Cardiac fibroblast (primary cell): ENCODE data around the gene NTN1.
"Not testable (repeated sequence)": the region's sequence is repeated elsewhere in the genome, so short reads cannot be mapped to it uniquely, and the experiment has no call there.

Experiments used
- DNase-seq, 2 donors: peaks; one replicate each; pipeline versions ENCODE4 v3.0.0 to v3.0.0-alpha.2; 2010; ENCODE audit warnings: low read depth in 2 of 2
- H3K4me3 ChIP-seq, 2 donors: replicated peaks in 1 of 2; 1 replicate in 1 of 2; 2 replicates in 1 of 2; pipeline ENCODE4 v1.5.1; 2011; ENCODE audit warnings: low read depth in 2 of 2, low read length in 2 of 2, mild to moderate bottlenecking in 2 of 2, moderate library complexity in 1 of 2
- TF ChIP-seq, protein P1 (sequence below): IDR thresholded peaks from one replicate; pipeline ENCODE4 v1.5.1; 2011; ENCODE audit warnings: low read depth, mild to moderate bottlenecking, low read length, inconsistent platforms

NTN1 gene

GRCh38 chr17:9256751-9257629 lies 235.7 kb downstream of the NTN1 start:
- TF ChIP-seq, protein P1, sequence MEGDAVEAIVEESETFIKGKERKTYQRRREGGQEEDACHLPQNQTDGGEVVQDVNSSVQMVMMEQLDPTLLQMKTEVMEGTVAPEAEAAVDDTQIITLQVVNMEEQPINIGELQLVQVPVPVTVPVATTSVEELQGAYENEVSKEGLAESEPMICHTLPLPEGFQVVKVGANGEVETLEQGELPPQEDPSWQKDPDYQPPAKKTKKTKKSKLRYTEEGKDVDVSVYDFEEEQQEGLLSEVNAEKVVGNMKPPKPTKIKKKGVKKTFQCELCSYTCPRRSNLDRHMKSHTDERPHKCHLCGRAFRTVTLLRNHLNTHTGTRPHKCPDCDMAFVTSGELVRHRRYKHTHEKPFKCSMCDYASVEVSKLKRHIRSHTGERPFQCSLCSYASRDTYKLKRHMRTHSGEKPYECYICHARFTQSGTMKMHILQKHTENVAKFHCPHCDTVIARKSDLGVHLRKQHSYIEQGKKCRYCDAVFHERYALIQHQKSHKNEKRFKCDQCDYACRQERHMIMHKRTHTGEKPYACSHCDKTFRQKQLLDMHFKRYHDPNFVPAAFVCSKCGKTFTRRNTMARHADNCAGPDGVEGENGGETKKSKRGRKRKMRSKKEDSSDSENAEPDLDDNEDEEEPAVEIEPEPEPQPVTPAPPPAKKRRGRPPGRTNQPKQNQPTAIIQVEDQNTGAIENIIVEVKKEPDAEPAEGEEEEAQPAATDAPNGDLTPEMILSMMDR = no peak
- no peak overlapping the region for H3K4me3 ChIP-seq
- no peak for DNase-seq

- DNase-seq, H3K4me3 ChIP-seq: not testable (repeated sequence)
Observed at GRCh38 chr17:9257630-9257965, 236.3 kb downstream of the NTN1 start.

GRCh38 chr17:9258115-9259015 lies 237.1 kb downstream of the NTN1 start:
- TF ChIP-seq, protein P1 = no peak
- no peak for DNase-seq

GRCh38 chr17:9259419-9259818 lies 238.1 kb downstream of the NTN1 start:
- DNase-seq = no peak
- TF ChIP-seq, protein P1 = no peak
- H3K4me3 ChIP-seq = no peak overlapping the region

More at GRCh38 chr17:9258115-9259015, 237.1 kb downstream of the NTN1 start:
- H3K4me3 ChIP-seq = no peak overlapping the region

DNA sequence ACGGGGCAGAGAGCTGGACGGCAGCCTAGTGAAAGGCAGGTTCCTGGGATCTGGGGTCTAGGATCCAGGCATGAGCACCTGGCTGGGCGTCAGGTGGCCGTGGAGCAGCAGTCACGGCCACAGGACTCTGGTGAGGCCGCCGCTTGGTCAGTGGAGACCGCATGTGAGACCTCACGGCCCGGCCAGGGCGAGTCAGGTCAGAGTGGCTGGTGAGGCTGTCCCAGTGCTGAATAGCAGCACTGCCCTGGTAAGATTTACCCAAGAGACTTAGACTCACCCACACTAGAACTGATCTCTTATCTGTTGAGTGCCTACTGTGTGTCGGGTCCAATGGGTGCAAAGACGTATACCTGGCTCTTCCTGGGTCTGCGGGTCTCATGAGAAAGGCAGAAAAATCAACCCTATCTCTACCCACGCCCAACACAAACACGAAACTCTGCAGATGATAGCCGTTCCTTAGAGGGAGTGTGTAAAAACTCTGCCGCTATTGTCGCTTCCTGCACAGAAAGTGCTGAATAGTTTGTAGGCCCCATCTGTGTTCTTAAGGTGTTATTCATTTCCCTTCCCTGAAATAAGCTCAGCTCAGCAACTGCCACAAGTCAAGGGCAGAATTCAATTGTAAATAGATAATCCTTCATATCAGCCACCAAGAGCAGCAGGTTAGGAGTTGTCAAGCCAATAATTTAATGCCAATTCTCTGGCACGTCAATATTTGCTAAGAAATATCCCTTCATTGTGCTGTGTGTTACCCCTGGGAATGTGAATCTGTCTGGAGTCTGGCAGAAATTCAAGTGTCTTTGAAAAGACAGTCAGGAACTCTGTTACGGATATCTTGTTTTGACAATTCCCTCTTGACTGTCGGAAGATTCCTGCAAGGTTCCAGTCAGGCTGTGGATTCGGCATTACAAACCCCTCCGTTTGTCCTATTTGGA lies 240.0 kb downstream of the NTN1 start:
- TF ChIP-seq, protein P1 = no peak
- no peak overlapping the region for H3K4me3 ChIP-seq
- DNase-seq = no peak

GRCh38 chr17:9266031-9266680 lies 244.8 kb downstream of the NTN1 start:
- DNase-seq = no peak
- TF ChIP-seq, protein P1 = no peak
- H3K4me3 ChIP-seq = no peak overlapping the region
